GDM1 (cell line): Measurements from ENCODE around the gene AP1B1.
A peak's percentile ranks its signal among the peaks of the same experiment; 100 is the strongest.

Source experiments
- DNase-seq: peaks from one replicate; lab custom pipeline; 2025; lab: John Stamatoyannopoulos, UW

AP1B1 gene

GRCh38 chr22:29313576-29314466, 74.5 kb downstream of the AP1B1 start:
- DNase-seq = no peak

GRCh38 chr22:29313126-29313575, 75.2 kb downstream of the AP1B1 start:
- no peak for DNase-seq

GRCh38 chr22:29312218-29313125, 75.9 kb downstream of the AP1B1 start:
- no peak for DNase-seq

GRCh38 chr22:29311464-29312217, 76.7 kb downstream of the AP1B1 start:
- no peak for DNase-seq

- DNase-seq = peak; percentile 28
Observed at GRCh38 chr22:29310863-29311339, 77.5 kb downstream of the AP1B1 start.

- DNase-seq = no peak
Observed at GRCh38 chr22:29310065-29310862, 78.1 kb downstream of the AP1B1 start.

- DNase-seq = no peak
Observed at GRCh38 chr22:29309332-29310064, 78.9 kb downstream of the AP1B1 start.

- no peak for DNase-seq
Observed at GRCh38 chr22:29308791-29309262, 79.5 kb downstream of the AP1B1 start.

- DNase-seq = no peak
Observed at GRCh38 chr22:29308148-29308790, 80.1 kb downstream of the AP1B1 start.

- DNase-seq = no peak
Observed at GRCh38 chr22:29307596-29308147, 80.7 kb downstream of the AP1B1 start.

- DNase-seq = peak; percentile 49
Observed at GRCh38 chr22:29306835-29307595, 81.4 kb downstream of the AP1B1 start.

GRCh38 chr22:29306175-29306834, 82.1 kb downstream of the AP1B1 start, which contains the start of gene GAS2L1:
Gene GAS2L1 (plus strand): TSS chr22:29306650. CDS start chr22:29308106, 1,456 bp downstream.
- peak; percentile 60 for DNase-seq

- DNase-seq = no peak
Observed at GRCh38 chr22:29305836-29306174, 82.6 kb downstream of the AP1B1 start.

GRCh38 chr22:29302681-29303465, 85.5 kb downstream of the AP1B1 start:
- no peak for DNase-seq

- no peak for DNase-seq
Observed at GRCh38 chr22:29302402-29302680, 86.0 kb downstream of the AP1B1 start.

- DNase-seq = no peak
Observed at GRCh38 chr22:29301716-29302401, 86.5 kb downstream of the AP1B1 start.
